Measurements from ENCODE around the gene TGFB1I1.
"Not testable (repeated sequence)": the region's sequence is repeated elsewhere in the genome, so short reads cannot be mapped to it uniquely, and the experiment has no call there.

TGFB1I1 gene

GRCh38 chr16:31477220-31478216, 5.6 kb downstream of the TGFB1I1 start:
- H3K4me3 ChIP-seq (ENCODE audit: insufficient read depth, low read depth, low read length, poor library complexity, severe bottlenecking): peak overlapping the region; percentile 53
- H3K27ac ChIP-seq (ENCODE audit: insufficient read depth, low read length, poor library complexity, severe bottlenecking): peak overlapping the region; percentile 37
- DNase-seq: no peak
- H3K36me3 ChIP-seq (ENCODE audit: control insufficient read depth, insufficient read depth, low read length): no peaks in the 10 kb centered on the region
- peaks cover 19% of the 10 kb centered on the region for H3K4me1 ChIP-seq (ENCODE audit: control insufficient read depth, insufficient read depth, low read length, poor library complexity, severe bottlenecking)
- peaks cover 1% of the 10 kb centered on the region for H3K27me3 ChIP-seq (replicated peaks; ENCODE audit: control insufficient read depth, insufficient read depth, low read length, poor library complexity, severe bottlenecking)
- H3K9me3 ChIP-seq (ENCODE audit: control insufficient read depth, low read length): no peaks in the 10 kb centered on the region

- H3K9me3 ChIP-seq (ENCODE audit: control insufficient read depth, low read length): no peaks in the 10 kb centered on the region
- H3K4me3 ChIP-seq (ENCODE audit: insufficient read depth, low read depth, low read length, poor library complexity, severe bottlenecking): no peak overlapping the region
- no peaks in the 10 kb centered on the region for H3K36me3 ChIP-seq (ENCODE audit: control insufficient read depth, insufficient read depth, low read length)
- H3K27me3 ChIP-seq (replicated peaks; ENCODE audit: control insufficient read depth, insufficient read depth, low read length, poor library complexity, severe bottlenecking): no peaks in the 10 kb centered on the region
- H3K4me1 ChIP-seq (ENCODE audit: control insufficient read depth, insufficient read depth, low read length, poor library complexity, severe bottlenecking): peaks cover 19% of the 10 kb centered on the region
- H3K27ac ChIP-seq (ENCODE audit: insufficient read depth, low read length, poor library complexity, severe bottlenecking): no peak overlapping the region
- DNase-seq: no peak
Measured at GRCh38 chr16:31478956-31479355, 7.0 kb downstream of the TGFB1I1 start.

- H3K27me3 ChIP-seq (replicated peaks; ENCODE audit: control insufficient read depth, insufficient read depth, low read length, poor library complexity, severe bottlenecking): no peaks in the 10 kb centered on the region
- no peaks in the 10 kb centered on the region for H3K9me3 ChIP-seq (ENCODE audit: control insufficient read depth, low read length)
- H3K36me3 ChIP-seq (ENCODE audit: control insufficient read depth, insufficient read depth, low read length): no peaks in the 10 kb centered on the region
- DNase-seq: no peak
- no peak overlapping the region for H3K4me3 ChIP-seq (ENCODE audit: insufficient read depth, low read depth, low read length, poor library complexity, severe bottlenecking)
- peaks cover 19% of the 10 kb centered on the region for H3K4me1 ChIP-seq (ENCODE audit: control insufficient read depth, insufficient read depth, low read length, poor library complexity, severe bottlenecking)
- H3K27ac ChIP-seq (ENCODE audit: insufficient read depth, low read length, poor library complexity, severe bottlenecking): no peak overlapping the region
Measured at GRCh38 chr16:31479751-31480150, 7.8 kb downstream of the TGFB1I1 start.

- peaks cover 16% of the 10 kb centered on the region for H3K4me1 ChIP-seq (ENCODE audit: control insufficient read depth, insufficient read depth, low read length, poor library complexity, severe bottlenecking)
- H3K27ac ChIP-seq (ENCODE audit: insufficient read depth, low read length, poor library complexity, severe bottlenecking): no peak overlapping the region
- H3K36me3 ChIP-seq (ENCODE audit: control insufficient read depth, insufficient read depth, low read length): no peaks in the 10 kb centered on the region
- H3K9me3 ChIP-seq (ENCODE audit: control insufficient read depth, low read length): no peaks in the 10 kb centered on the region
- H3K4me3 ChIP-seq (ENCODE audit: insufficient read depth, low read depth, low read length, poor library complexity, severe bottlenecking): no peak overlapping the region
- DNase-seq: no peak
- H3K27me3 ChIP-seq (replicated peaks; ENCODE audit: control insufficient read depth, insufficient read depth, low read length, poor library complexity, severe bottlenecking): no peaks in the 10 kb centered on the region
Measured at GRCh38 chr16:31480851-31481536, 9.0 kb downstream of the TGFB1I1 start.

- Histone ChIP-seq H3K27ac (ENCODE audit: insufficient read depth, low read length, poor library complexity, severe bottlenecking) (no peak within 1 kb of the TSS), H3K9me3 (ENCODE audit: control insufficient read depth, low read length) (no peaks in the 10 kb centered on the region)
Measured at GRCh38 chr16:31483081-31483480, 11.1 kb downstream of the TGFB1I1 start, which contains the start of gene SLC5A2. TSS of gene SLC5A2 (plus strand) at chr16:31483123. CDS start at chr16:31483137, 14 bp downstream.

GRCh38 chr16:31484048-31484447, 12.1 kb downstream of the TGFB1I1 start:
- H3K36me3 ChIP-seq (ENCODE audit: control insufficient read depth, insufficient read depth, low read length); H3K27ac ChIP-seq (ENCODE audit: insufficient read depth, low read length, poor library complexity, severe bottlenecking); H3K9me3 ChIP-seq (ENCODE audit: control insufficient read depth, low read length); H3K27me3 ChIP-seq (replicated peaks; ENCODE audit: control insufficient read depth, insufficient read depth, low read length, poor library complexity, severe bottlenecking); H3K4me1 ChIP-seq (ENCODE audit: control insufficient read depth, insufficient read depth, low read length, poor library complexity, severe bottlenecking); DNase-seq; H3K4me3 ChIP-seq (ENCODE audit: insufficient read depth, low read depth, low read length, poor library complexity, severe bottlenecking): not testable (repeated sequence)

More at GRCh38 chr16:31483081-31483480, 11.1 kb downstream of the TGFB1I1 start, which contains the start of gene SLC5A2:
- no peaks in the 10 kb centered on the region for H3K36me3 ChIP-seq (ENCODE audit: control insufficient read depth, insufficient read depth, low read length)
- H3K4me1 ChIP-seq (ENCODE audit: control insufficient read depth, insufficient read depth, low read length, poor library complexity, severe bottlenecking): peaks cover 7% of the 10 kb centered on the region
- no peak for DNase-seq
- no peaks in the 10 kb centered on the region for H3K27me3 ChIP-seq (replicated peaks; ENCODE audit: control insufficient read depth, insufficient read depth, low read length, poor library complexity, severe bottlenecking)
- H3K4me3 ChIP-seq (ENCODE audit: insufficient read depth, low read depth, low read length, poor library complexity, severe bottlenecking): no peak within 1 kb of the TSS

GRCh38 chr16:31484491-31485171, 12.7 kb downstream of the TGFB1I1 start:
- Histone ChIP-seq H3K4me3 (ENCODE audit: insufficient read depth, low read depth, low read length, poor library complexity, severe bottlenecking) (no peak overlapping the region), H3K9me3 (ENCODE audit: control insufficient read depth, low read length) (no peaks in the 10 kb centered on the region), H3K36me3 (ENCODE audit: control insufficient read depth, insufficient read depth, low read length) (no peaks in the 10 kb centered on the region), H3K27ac (ENCODE audit: insufficient read depth, low read length, poor library complexity, severe bottlenecking) (no peak overlapping the region), H3K4me1 (ENCODE audit: control insufficient read depth, insufficient read depth, low read length, poor library complexity, severe bottlenecking) (peaks cover 7% of the 10 kb centered on the region), H3K27me3 (replicated peaks; ENCODE audit: control insufficient read depth, insufficient read depth, low read length, poor library complexity, severe bottlenecking) (no peaks in the 10 kb centered on the region)
- no peak for DNase-seq

- H3K9me3 ChIP-seq (ENCODE audit: control insufficient read depth, low read length): no peaks in the 10 kb centered on the region
- no peak overlapping the region for H3K27ac ChIP-seq (ENCODE audit: insufficient read depth, low read length, poor library complexity, severe bottlenecking)
- H3K27me3 ChIP-seq (replicated peaks; ENCODE audit: control insufficient read depth, insufficient read depth, low read length, poor library complexity, severe bottlenecking): no peaks in the 10 kb centered on the region
- peaks cover 7% of the 10 kb centered on the region for H3K4me1 ChIP-seq (ENCODE audit: control insufficient read depth, insufficient read depth, low read length, poor library complexity, severe bottlenecking)
- H3K4me3 ChIP-seq (ENCODE audit: insufficient read depth, low read depth, low read length, poor library complexity, severe bottlenecking): no peak overlapping the region
- no peak for DNase-seq
- no peaks in the 10 kb centered on the region for H3K36me3 ChIP-seq (ENCODE audit: control insufficient read depth, insufficient read depth, low read length)
Measured at GRCh38 chr16:31485571-31485970, 13.6 kb downstream of the TGFB1I1 start.

GRCh38 chr16:31486045-31486444, 14.1 kb downstream of the TGFB1I1 start:
- no peak for DNase-seq
- H3K4me3 ChIP-seq (ENCODE audit: insufficient read depth, low read depth, low read length, poor library complexity, severe bottlenecking): no peak overlapping the region
- no peaks in the 10 kb centered on the region for H3K27me3 ChIP-seq (replicated peaks; ENCODE audit: control insufficient read depth, insufficient read depth, low read length, poor library complexity, severe bottlenecking)
- H3K4me1 ChIP-seq (ENCODE audit: control insufficient read depth, insufficient read depth, low read length, poor library complexity, severe bottlenecking): peaks cover 7% of the 10 kb centered on the region
- no peaks in the 10 kb centered on the region for H3K36me3 ChIP-seq (ENCODE audit: control insufficient read depth, insufficient read depth, low read length)
- no peaks in the 10 kb centered on the region for H3K9me3 ChIP-seq (ENCODE audit: control insufficient read depth, low read length)
- H3K27ac ChIP-seq (ENCODE audit: insufficient read depth, low read length, poor library complexity, severe bottlenecking): no peak overlapping the region
